ENCODE data around the gene SIGLEC12. TPM values are rescaled to one million over a fixed set of nuclear protein-coding genes. Genes with fewer than 3 reads are reported as not detected.
"Not testable (repeated sequence)": the region's sequence is repeated elsewhere in the genome, so short reads cannot be mapped to it uniquely, and the experiment has no call there.

The SIGLEC12 gene
- total RNA-seq, 1 donor from 2014 or later: not detected

- TF ChIP-seq CTCF (IDR thresholded peaks at IDR 0.05; ENCODE audit: insufficient read depth, low read length, severe bottlenecking): no peak
- no peak for FAIRE-seq
- Histone ChIP-seq H3K27me3 (ENCODE audit: control insufficient read depth, insufficient read depth, low read length) (no peaks in the 10 kb centered on the region), H3K36me3 (ENCODE audit: control insufficient read depth, insufficient read depth, low read length) (no peaks in the 10 kb centered on the region), H3K4me3 (ENCODE audit: low read depth, low read length) (no peak overlapping the region)
- DNase-seq (ENCODE audit: low read depth): no peak
These were observed 44.1 kb downstream of the SIGLEC12 start for GRCh38 chr19:51457351-51458013.

- no peak for DNase-seq (ENCODE audit: low read depth)
- no peak for TF ChIP-seq CTCF (IDR thresholded peaks at IDR 0.05; ENCODE audit: insufficient read depth, low read length, severe bottlenecking)
- no peak for FAIRE-seq
- Histone ChIP-seq H3K4me3 (ENCODE audit: low read depth, low read length) (no peak overlapping the region), H3K36me3 (ENCODE audit: control insufficient read depth, insufficient read depth, low read length) (no peaks in the 10 kb centered on the region), H3K27me3 (ENCODE audit: control insufficient read depth, insufficient read depth, low read length) (no peaks in the 10 kb centered on the region)
These were observed 44.9 kb downstream of the SIGLEC12 start for GRCh38 chr19:51456541-51457290.

GRCh38 chr19:51450730-51451307 lies 50.8 kb downstream of the SIGLEC12 start:
- Histone ChIP-seq H3K4me3 (ENCODE audit: low read depth, low read length) (no peak overlapping the region), H3K27me3 (ENCODE audit: control insufficient read depth, insufficient read depth, low read length) (no peaks in the 10 kb centered on the region), H3K36me3 (ENCODE audit: control insufficient read depth, insufficient read depth, low read length) (no peaks in the 10 kb centered on the region)
- TF ChIP-seq CTCF (IDR thresholded peaks at IDR 0.05; ENCODE audit: insufficient read depth, low read length, severe bottlenecking): no peak
- FAIRE-seq: no peak
- no peak for DNase-seq (ENCODE audit: low read depth)

GRCh38 chr19:51448411-51449016 lies 53.1 kb downstream of the SIGLEC12 start:
- DNase-seq (ENCODE audit: low read depth) (no peak), FAIRE-seq (no peak)
- H3K27me3 ChIP-seq (ENCODE audit: control insufficient read depth, insufficient read depth, low read length): no peaks in the 10 kb centered on the region
- TF ChIP-seq CTCF (IDR thresholded peaks at IDR 0.05; ENCODE audit: insufficient read depth, low read length, severe bottlenecking): no peak
- no peak overlapping the region for H3K4me3 ChIP-seq (ENCODE audit: low read depth, low read length)
- H3K36me3 ChIP-seq (ENCODE audit: control insufficient read depth, insufficient read depth, low read length): no peaks in the 10 kb centered on the region

- FAIRE-seq: no peak
- Histone ChIP-seq H3K36me3 (ENCODE audit: control insufficient read depth, insufficient read depth, low read length) (no peaks in the 10 kb centered on the region), H3K27me3 (ENCODE audit: control insufficient read depth, insufficient read depth, low read length) (no peaks in the 10 kb centered on the region), H3K4me3 (ENCODE audit: low read depth, low read length) (no peak overlapping the region)
- TF ChIP-seq CTCF (IDR thresholded peaks at IDR 0.05; ENCODE audit: insufficient read depth, low read length, severe bottlenecking): no peak
- DNase-seq (ENCODE audit: low read depth): no peak
These were observed 53.6 kb downstream of the SIGLEC12 start for GRCh38 chr19:51448011-51448410.

GRCh38 chr19:51447510-51447909 lies 54.1 kb downstream of the SIGLEC12 start:
- H3K27me3 ChIP-seq (ENCODE audit: control insufficient read depth, insufficient read depth, low read length); FAIRE-seq; H3K4me3 ChIP-seq (ENCODE audit: low read depth, low read length); H3K36me3 ChIP-seq (ENCODE audit: control insufficient read depth, insufficient read depth, low read length); DNase-seq (ENCODE audit: low read depth): not testable (repeated sequence)
